ENCODE results near the gene TRIM33.

DNA sequence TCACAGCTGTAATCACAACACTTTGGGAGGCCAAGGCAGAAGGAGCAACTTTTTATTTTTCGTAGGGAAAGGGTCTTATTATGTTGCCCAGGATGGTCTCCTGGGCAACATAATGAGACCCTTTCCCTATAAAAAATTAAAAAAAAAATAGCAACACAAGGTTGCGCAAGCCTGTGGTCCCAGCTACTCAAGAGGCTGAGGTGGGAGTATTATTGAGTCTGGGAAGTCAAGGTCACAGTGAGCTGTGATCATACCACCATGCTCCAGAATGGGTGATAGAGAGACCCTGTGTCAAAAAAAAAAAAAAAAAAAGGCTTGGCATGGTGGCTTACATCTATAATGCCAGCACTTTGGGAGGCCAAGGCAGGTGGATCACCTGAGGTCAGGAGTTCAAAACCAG is 131.6 kb downstream of the TRIM33 start:
- TF ChIP-seq CTCF (IDR thresholded peaks at IDR 0.05) (no peak), CHD2 (IDR thresholded peaks at IDR 0.05; ENCODE audit: low read length, partially characterized antibody) (no peak), CEBPB (IDR thresholded peaks at IDR 0.05) (no peak), TFCP2L1 (CRISPR knock-in tag; IDR thresholded peaks at IDR 0.05) (no peak)
- TF ChIP-seq, protein P1, sequence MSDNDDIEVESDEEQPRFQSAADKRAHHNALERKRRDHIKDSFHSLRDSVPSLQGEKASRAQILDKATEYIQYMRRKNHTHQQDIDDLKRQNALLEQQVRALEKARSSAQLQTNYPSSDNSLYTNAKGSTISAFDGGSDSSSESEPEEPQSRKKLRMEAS (IDR thresholded peaks at IDR 0.05), result no peak
- TF ChIP-seq, protein P2, sequence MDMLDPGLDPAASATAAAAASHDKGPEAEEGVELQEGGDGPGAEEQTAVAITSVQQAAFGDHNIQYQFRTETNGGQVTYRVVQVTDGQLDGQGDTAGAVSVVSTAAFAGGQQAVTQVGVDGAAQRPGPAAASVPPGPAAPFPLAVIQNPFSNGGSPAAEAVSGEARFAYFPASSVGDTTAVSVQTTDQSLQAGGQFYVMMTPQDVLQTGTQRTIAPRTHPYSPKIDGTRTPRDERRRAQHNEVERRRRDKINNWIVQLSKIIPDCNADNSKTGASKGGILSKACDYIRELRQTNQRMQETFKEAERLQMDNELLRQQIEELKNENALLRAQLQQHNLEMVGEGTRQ (IDR thresholded peaks at IDR 0.05), result no peak
